ENCODE results near the gene EPAS1. TPM values are rescaled to one million over a fixed set of nuclear protein-coding genes. Genes with fewer than 3 reads are reported as not detected.

EPAS1 gene
- total RNA-seq, 3 donors from 2014 or later = 92.5 to 274 (median 229) TPM

- no peaks in the 10 kb centered on the region for H3K4me1 ChIP-seq
- DNase-seq (ENCODE audit: low spot score in 2 of 2) = no peak
- TF ChIP-seq POLR2A (IDR thresholded peaks at IDR 0.05) (no peak), CTCF (IDR thresholded peaks at IDR 0.05) (no peak), POLR2AphosphoS5 (IDR thresholded peaks at IDR 0.05) (no peak)
- H3K9me3 ChIP-seq = peaks cover 0 to 8% of the 10 kb centered on the region in 2 donors
- H3K27me3 ChIP-seq = no peaks in the 10 kb centered on the region
- intact Hi-C loops (cut with DNase I; ENCODE audit: low total_unique reads) = no loop called here
- H3K27ac ChIP-seq = no peak overlapping the region
- no peaks in the 10 kb centered on the region for H3K36me3 ChIP-seq
- no peak overlapping the region for H3K4me3 ChIP-seq
These were observed 123.7 kb downstream of the EPAS1 start for GRCh38 chr2:46420945-46421344.

GRCh38 chr2:46421361-46421760 is 124.2 kb downstream of the EPAS1 start:
- DNase-seq (ENCODE audit: low spot score in 2 of 2) = no peak
- Histone ChIP-seq H3K27me3 (no peaks in the 10 kb centered on the region), H3K4me1 (no peaks in the 10 kb centered on the region), H3K4me3 (no peak overlapping the region), H3K9me3 (peaks cover 0 to 4% of the 10 kb centered on the region in 2 donors), H3K27ac (no peak overlapping the region), H3K36me3 (no peaks in the 10 kb centered on the region)
- TF ChIP-seq POLR2A (IDR thresholded peaks at IDR 0.05) (no peak), CTCF (IDR thresholded peaks at IDR 0.05) (no peak), POLR2AphosphoS5 (IDR thresholded peaks at IDR 0.05) (no peak)
- intact Hi-C loops (cut with DNase I; ENCODE audit: low total_unique reads) = no loop called here

DNA sequence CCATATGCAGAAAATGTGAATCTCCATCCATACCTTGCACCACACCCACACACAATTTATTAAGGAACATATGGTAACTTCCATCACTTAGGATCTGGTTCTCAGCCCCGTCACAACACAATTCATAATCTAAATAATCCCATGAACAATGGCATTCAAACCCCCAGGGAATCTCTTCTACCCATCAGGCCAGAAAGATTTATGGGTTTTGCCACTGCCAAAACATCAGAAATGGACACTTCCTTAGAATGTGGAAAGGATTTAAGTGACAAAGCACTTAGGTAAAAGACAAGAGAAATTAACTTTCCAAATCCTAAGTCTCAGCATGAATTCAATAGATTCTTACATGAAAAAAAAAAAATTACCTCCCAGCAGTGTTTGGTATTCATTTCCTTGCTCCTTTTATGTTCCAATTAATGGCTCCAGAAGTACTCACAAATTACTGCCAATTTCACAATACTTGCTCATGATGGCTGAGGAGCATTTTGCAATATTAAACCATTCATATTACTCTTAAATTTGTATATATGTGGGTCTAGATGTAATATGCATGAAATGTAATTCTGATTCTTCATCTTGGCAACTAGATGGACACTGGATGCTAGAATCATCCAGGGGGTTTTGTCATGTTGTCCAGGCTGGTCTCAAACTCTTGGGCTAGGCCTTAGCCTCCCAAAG is 125.6 kb downstream of the EPAS1 start:
- Histone ChIP-seq H3K9me3 (no peaks in the 10 kb centered on the region), H3K4me1 (no peaks in the 10 kb centered on the region), H3K36me3 (no peaks in the 10 kb centered on the region), H3K4me3 (no peak overlapping the region), H3K27ac (no peak overlapping the region), H3K27me3 (no peaks in the 10 kb centered on the region)
- no peak for DNase-seq (ENCODE audit: low spot score in 2 of 2)
- intact Hi-C loops (cut with DNase I; ENCODE audit: low total_unique reads) = no loop called here
- TF ChIP-seq POLR2AphosphoS5 (IDR thresholded peaks at IDR 0.05) (no peak), POLR2A (IDR thresholded peaks at IDR 0.05) (no peak), CTCF (IDR thresholded peaks at IDR 0.05) (no peak)

DNA sequence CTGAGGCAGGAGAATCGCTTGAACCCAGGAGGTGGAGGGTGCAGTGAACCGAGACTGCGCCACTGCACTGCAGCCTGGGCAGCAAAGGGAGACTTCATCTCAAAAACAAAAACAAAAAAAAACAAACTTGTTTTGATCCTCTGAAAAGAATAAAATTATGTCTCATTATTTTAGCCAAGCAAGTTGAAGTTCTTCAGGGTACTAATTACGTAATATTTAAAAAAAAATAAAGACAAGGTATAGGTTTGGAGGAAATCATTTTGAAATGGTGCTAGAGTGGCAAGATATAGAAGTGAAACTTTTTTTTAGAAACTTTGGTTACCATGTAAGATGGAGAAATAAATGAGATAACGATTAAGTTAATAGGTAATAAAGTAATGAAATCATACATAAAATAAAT is 127.7 kb downstream of the EPAS1 start:
- intact Hi-C loops (cut with DNase I; ENCODE audit: low total_unique reads) = no loop called here
- no peak for TF ChIP-seq POLR2A (IDR thresholded peaks at IDR 0.05)
- TF ChIP-seq POLR2AphosphoS5 (IDR thresholded peaks at IDR 0.05) = no peak
- no peak for TF ChIP-seq CTCF (IDR thresholded peaks at IDR 0.05)
- Histone ChIP-seq H3K36me3 (no peaks in the 10 kb centered on the region), H3K4me1 (no peaks in the 10 kb centered on the region), H3K27me3 (no peaks in the 10 kb centered on the region), H3K4me3 (no peak overlapping the region), H3K27ac (no peak overlapping the region), H3K9me3 (no peaks in the 10 kb centered on the region)
- no peak for DNase-seq (ENCODE audit: low spot score in 2 of 2)

DNA sequence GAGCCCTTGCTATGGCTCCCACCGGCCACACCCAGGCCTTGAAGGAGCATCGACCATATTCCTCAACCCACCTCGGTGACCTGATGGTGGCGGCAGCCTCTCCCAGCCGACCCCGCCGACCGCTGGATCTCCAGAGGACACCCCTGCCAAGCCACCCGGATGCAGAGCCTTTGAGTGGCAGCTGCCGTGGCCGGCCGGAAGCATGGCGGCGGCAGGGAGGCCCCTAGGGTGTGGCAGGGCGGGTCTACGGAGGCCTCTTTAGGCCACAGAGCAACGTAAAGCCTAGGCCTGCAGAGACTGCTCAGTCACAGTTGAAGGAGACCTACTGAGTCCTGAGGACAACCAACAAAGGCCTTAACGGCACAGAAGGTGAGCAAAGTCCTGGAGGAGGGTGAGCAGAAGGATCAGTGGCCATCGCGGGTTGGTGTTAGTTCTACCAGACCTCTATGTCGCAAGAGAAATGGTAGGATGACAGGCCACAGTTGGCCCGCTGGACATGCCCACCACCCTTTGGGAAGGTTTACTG is 131.8 kb downstream of the EPAS1 start:
- Histone ChIP-seq H3K9me3 (no peaks in the 10 kb centered on the region), H3K27ac (no peak overlapping the region), H3K4me3 (no peak overlapping the region), H3K36me3 (no peaks in the 10 kb centered on the region), H3K4me1 (no peaks in the 10 kb centered on the region), H3K27me3 (no peaks in the 10 kb centered on the region)
- TF ChIP-seq POLR2AphosphoS5 (IDR thresholded peaks at IDR 0.05) (no peak), CTCF (IDR thresholded peaks at IDR 0.05) (no peak), POLR2A (IDR thresholded peaks at IDR 0.05) (no peak)
- no peak for DNase-seq (ENCODE audit: low spot score in 2 of 2)
- intact Hi-C loops (cut with DNase I; ENCODE audit: low total_unique reads) = no loop called here

Data from breast epithelium (tissue), 4 donors.